Measurements from ENCODE around the gene ZNF688.
"Not testable (repeated sequence)": the region's sequence is repeated elsewhere in the genome, so short reads cannot be mapped to it uniquely, and the experiment has no call there.

ZNF688 gene

DNA sequence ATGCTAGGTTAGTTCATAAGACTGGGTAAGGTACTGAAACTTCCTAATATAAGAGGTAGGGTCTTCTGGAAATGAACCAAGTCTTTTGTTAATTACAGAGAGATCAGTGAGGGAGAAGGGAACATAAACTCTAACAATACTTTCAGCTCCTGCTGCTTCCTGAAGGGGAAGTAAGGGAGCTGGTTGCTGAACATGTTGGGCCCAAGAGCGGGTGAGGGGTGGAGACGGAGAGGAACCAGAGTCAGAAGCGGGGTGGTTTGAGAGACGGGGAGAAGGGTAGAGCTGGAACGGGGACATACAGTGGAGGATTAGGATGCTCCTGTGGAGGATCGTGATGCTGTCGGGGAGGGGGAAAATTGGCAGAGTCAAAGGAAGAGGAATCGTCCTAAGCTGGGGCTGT, 25.4 kb downstream of the ZNF688 start:
- DNase-seq (ENCODE audit: low read depth): no peak

DNA sequence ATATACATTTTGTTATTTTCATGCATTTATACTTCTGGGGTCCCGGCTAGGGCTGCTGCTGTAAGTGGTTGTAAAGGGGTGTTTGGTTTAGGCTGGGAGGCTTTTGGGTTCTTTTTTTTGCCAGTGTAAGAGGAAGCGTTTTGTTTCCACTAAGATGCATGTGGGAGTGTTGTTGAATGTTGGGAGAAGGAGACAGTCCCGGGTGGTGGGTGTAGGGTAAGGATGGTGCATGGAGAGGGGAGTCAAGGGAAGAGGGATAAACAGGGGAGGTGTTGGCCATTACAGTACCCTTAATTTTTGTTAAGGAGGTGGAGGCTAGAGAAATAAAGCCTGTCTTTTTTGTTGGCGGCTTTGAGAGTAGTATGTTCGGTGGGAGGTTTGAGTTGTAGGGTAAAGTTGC, 28.4 kb downstream of the ZNF688 start:
- no peak overlapping the region for H3K4me3 ChIP-seq (ENCODE audit: low read length)
- TF ChIP-seq CTCF (conservative IDR thresholded peaks at IDR 0.05; ENCODE audit: low read length): no peak
- no peak for DNase-seq (ENCODE audit: low read depth)

More for the DNA sequence above, 25.4 kb downstream of the ZNF688 start:
- no peak for TF ChIP-seq CTCF (conservative IDR thresholded peaks at IDR 0.05; ENCODE audit: low read length)
- no peak overlapping the region for H3K4me3 ChIP-seq (ENCODE audit: low read length)

DNA sequence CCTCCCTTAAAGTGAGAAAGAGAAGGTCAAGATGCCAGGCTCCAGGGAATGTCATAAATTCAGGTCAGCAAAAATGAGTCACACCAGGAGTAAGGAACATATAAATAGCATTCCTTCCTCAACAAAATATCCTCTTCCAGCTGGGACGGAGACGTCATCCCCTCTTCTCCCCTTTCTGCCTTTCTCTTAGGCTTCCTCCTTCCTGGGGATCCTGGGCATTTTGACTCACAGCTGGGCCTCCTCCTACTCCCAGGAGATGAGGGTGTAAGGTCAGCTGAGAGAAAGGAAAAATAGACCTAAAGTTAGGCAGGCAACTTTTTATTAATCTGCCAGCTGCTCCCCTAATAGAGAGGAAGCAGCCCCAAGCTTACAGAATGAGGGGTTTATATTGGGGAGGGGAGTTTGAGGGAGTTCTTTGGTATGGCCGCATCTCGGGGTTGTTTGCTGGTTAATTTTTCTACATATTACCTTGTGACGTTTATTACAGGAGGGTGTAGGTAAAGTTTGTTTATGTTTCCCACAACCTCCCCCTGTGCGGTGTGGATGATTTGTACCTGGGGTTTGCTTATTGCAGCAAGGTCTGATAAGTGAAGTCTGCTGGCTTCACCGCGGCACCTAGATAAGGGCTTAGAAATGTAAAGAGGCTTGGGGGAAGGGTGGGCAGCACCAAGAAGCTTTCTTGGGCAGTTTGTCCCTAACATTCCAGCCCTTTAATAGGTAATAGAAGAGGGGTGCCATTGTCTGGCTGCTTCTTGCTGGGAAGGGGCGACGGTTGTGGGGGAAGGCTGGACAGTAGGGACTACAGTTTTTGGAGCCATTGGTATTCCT, 29.8 kb downstream of the ZNF688 start:
- peak; percentile 42 for DNase-seq (ENCODE audit: low read depth)
- TF ChIP-seq CTCF (conservative IDR thresholded peaks at IDR 0.05; ENCODE audit: low read length): no peak
- no peak overlapping the region for H3K4me3 ChIP-seq (ENCODE audit: low read length)

GRCh38 chr16:30540916-30541464, 30.5 kb downstream of the ZNF688 start:
- not testable (repeated sequence) for DNase-seq (ENCODE audit: low read depth); H3K4me3 ChIP-seq (ENCODE audit: low read length)

GRCh38 chr16:30539986-30540526, 31.5 kb downstream of the ZNF688 start:
- not testable (repeated sequence) for DNase-seq (ENCODE audit: low read depth); H3K4me3 ChIP-seq (ENCODE audit: low read length)

GRCh38 chr16:30539000-30539964, 32.2 kb downstream of the ZNF688 start:
- no peak for TF ChIP-seq CTCF (conservative IDR thresholded peaks at IDR 0.05; ENCODE audit: low read length)
- no peak overlapping the region for H3K4me3 ChIP-seq (ENCODE audit: low read length)
- no peak for DNase-seq (ENCODE audit: low read depth)

GRCh38 chr16:30536391-30537024, 35.0 kb downstream of the ZNF688 start:
- DNase-seq (ENCODE audit: low read depth); H3K4me3 ChIP-seq (ENCODE audit: low read length): not testable (repeated sequence)

GRCh38 chr16:30535777-30536190, 35.7 kb downstream of the ZNF688 start:
- peak; percentile 76 for TF ChIP-seq CTCF (conservative IDR thresholded peaks at IDR 0.05; ENCODE audit: low read length)

More at GRCh38 chr16:30535777-30536190, 35.7 kb downstream of the ZNF688 start:
- DNase-seq (ENCODE audit: low read depth): peak; percentile 76
- peak overlapping the region; percentile 76 for H3K4me3 ChIP-seq (ENCODE audit: low read length)
